Measurements from ENCODE around the gene ARPC1B. TPM values are rescaled to one million over a fixed set of nuclear protein-coding genes. Genes with fewer than 3 reads are reported as not detected.
A peak's percentile ranks its signal among the peaks of the same experiment; 100 is the strongest.

ARPC1B gene
- total and polyA plus RNA-seq, 2 donors (not counting 1 experiment from before 2014, with no cell fraction given), result 142 to 563 TPM

DNA sequence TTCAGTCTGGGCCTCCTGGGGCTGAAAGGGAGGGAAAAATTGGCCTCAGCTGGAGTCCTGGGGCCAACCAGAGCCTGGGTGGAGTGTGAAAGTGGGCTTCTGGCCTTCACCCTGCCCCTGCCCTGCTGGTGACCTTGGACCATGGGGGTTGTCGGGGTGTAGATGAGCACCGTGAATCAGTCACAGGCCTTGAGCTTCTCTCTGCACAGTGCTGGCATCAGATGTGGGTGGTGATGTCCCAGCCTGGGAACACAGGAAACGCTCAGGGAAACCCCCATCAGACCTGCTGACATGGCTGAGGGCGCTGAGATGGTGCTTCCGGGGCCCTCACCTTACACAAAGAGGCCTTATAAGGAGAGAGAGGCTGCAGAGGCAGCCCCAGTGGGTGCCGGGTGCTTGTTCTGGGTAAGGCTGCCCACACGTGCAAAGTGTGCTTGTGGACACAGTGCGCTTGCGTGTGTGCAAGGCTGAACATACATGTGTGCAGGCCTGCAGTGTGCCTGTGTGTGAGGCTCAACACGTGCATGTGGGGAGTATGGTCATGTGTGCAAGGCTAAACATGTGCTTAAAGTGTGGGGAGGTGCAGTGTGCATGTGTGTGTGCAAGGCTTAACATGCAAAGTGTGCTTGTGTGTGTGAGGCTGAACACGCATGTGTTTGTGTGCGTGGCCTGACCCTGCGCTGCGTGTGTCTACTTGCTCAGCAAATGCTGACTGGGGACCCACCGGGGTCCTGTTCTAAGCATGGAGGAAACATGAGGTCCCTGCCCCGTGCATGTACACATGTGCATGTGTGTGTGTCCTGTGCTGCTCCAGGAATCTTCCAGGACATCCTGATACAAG, 6.5 kb downstream of the ARPC1B start:
- Histone ChIP-seq H3K27ac (ENCODE audit: low read length in 2 of 2) (peak overlapping the region; percentile 94 to 96), H3K9me3 (ENCODE audit: control extremely low read depth in 1 of 3, control insufficient read depth in 2 of 3, insufficient read depth in 1 of 3, low read length in 2 of 3) (no peaks in the 10 kb centered on the region), H3K4me3 (ENCODE audit: control extremely low read depth in 1 of 5, extremely low read depth in 1 of 5, insufficient read depth in 1 of 5, low read depth in 2 of 5, low read length in 4 of 5) (peak overlapping the region; percentile 31 to 72 (median 48)), H3K4me2 (replicated peaks; ENCODE audit: low read depth, low read length, poor library complexity, severe bottlenecking) (peak overlapping the region; percentile 96), H3K4me1 (ENCODE audit: control insufficient read depth in 2 of 2, insufficient read depth in 2 of 2, low read length in 2 of 2) (peaks cover 62 to 92% of the 10 kb centered on the region in 2 donors), H4K20me1 (ENCODE audit: control insufficient read depth, insufficient read depth, low read length, poor library complexity, severe bottlenecking) (peaks cover 71% of the 10 kb centered on the region), H3K9ac (ENCODE audit: low read length) (peak overlapping the region; percentile 68), H3K36me3 (replicated peaks in 1 of 2; ENCODE audit: control extremely low read depth in 1 of 2, control insufficient read depth in 1 of 2, extremely low read depth in 1 of 2, insufficient read depth in 2 of 2, low read length in 1 of 2) (peaks cover 0 to 27% of the 10 kb centered on the region in 2 experiments), H3K79me2 (ENCODE audit: control insufficient read depth, insufficient read depth, low read length) (peaks cover 79% of the 10 kb centered on the region), H2AFZ (ENCODE audit: insufficient read depth, low read depth, low read length, poor library complexity, severe bottlenecking) (no peak overlapping the region), H3K27me3 (replicated peaks in 1 of 4; ENCODE audit: control extremely low read depth in 1 of 4, control insufficient read depth in 3 of 4, insufficient read depth in 4 of 4, low read length in 3 of 4) (no peaks in the 10 kb centered on the region)
- ChIA-PET POLR2A (interaction anchor here (0.6 to 2.6 kb wide), 5 partner anchors 12 to 1055 kb away, joined by 3 to 15 read pairs (median 4); partner anchors contain the start of genes BUD31, PDAP1 and ZKSCAN5), CTCF (interaction anchor here (1.0 to 2.4 kb wide), 3 partner anchors 16 to 27 kb away, joined by 3 to 10 read pairs (median 8); partner anchors contain the start of genes BUD31 and PDAP1)
- Mint-ChIP-seq H3K27ac (peak overlapping the region; percentile 92), H3K4me3 (peak overlapping the region; percentile 90), H3K9me3 (ENCODE audit: insufficient read depth) (no peaks in the 10 kb centered on the region), H3K27me3 (no peaks in the 10 kb centered on the region), H3K4me1 (peaks cover 56% of the 10 kb centered on the region)
- ATAC-seq (ENCODE audit: low read depth), result peak; percentile 82
- WGBS (ENCODE audit: insufficient coverage), result 30% methylated on average over 16 of the region's 16 CpGs
- DNase-seq, result peak; percentile 90
- intact Hi-C loops (cut with micrococcal nuclease), result loop anchor here (1.0 kb wide), 2 partner anchors 12 to 27 kb away; partner anchors contain the start of genes BUD31 and PDAP1
- TF ChIP-seq, protein P1, sequence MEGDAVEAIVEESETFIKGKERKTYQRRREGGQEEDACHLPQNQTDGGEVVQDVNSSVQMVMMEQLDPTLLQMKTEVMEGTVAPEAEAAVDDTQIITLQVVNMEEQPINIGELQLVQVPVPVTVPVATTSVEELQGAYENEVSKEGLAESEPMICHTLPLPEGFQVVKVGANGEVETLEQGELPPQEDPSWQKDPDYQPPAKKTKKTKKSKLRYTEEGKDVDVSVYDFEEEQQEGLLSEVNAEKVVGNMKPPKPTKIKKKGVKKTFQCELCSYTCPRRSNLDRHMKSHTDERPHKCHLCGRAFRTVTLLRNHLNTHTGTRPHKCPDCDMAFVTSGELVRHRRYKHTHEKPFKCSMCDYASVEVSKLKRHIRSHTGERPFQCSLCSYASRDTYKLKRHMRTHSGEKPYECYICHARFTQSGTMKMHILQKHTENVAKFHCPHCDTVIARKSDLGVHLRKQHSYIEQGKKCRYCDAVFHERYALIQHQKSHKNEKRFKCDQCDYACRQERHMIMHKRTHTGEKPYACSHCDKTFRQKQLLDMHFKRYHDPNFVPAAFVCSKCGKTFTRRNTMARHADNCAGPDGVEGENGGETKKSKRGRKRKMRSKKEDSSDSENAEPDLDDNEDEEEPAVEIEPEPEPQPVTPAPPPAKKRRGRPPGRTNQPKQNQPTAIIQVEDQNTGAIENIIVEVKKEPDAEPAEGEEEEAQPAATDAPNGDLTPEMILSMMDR (IDR thresholded peaks at IDR 0.05), result no peak
- TF ChIP-seq EZH2 (IDR thresholded peaks at IDR 0.05; ENCODE audit: borderline replicate concordance, insufficient read depth, low read depth, low read length, poor library complexity, severe bottlenecking), result no peak

All from B cell (primary cell).